Measurements from ENCODE around the gene SHC2.
A peak's percentile ranks its signal among the peaks of the same experiment; 100 is the strongest.

SHC2 gene

DNA sequence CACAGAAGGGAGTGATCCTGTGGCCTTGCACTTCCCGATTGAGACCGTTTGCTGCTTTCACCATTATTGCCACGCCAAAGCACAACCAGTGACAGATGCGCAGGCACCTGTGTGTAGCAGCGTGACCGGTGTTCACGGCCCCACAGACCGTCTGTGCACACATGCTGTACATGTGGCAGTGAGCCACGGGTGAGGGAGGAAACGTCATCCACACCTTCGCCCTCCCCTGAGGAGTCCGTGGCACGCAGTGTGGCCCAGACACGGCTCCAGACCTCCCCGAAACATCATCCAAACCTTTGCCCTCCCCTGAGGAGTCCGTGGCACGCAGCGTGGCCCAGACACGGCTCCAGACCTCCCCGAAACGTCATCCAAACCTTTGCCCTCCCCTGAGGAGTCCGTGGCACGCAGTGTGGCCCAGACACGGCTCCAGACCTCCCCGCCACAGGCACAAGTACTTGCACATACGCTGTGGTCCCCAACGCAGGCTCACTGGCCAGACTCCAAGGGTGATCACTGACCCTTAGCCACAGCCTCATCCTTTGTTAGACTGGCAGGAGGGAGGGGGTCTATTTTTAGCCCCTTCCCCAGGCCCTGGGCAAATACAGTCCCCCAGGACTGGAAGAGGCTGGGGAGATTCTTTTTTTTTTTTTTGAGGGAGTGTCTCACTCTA, 7.9 kb upstream of the SHC2 start:
- H3K27me3 Mint-ChIP-seq, result peaks cover 11 to 22% of the 10 kb centered on the region in 2 donors
- no peak for ATAC-seq (replicated peaks)
- peaks cover 0 to 2% of the 10 kb centered on the region in 2 donors for H3K4me1 Mint-ChIP-seq
- no peak overlapping the region for H3K4me3 Mint-ChIP-seq
- H3K36me3 Mint-ChIP-seq, result peaks cover 0 to 3% of the 10 kb centered on the region in 2 donors
- no peak for DNase-seq
- peaks cover 14 to 26% of the 10 kb centered on the region in 2 donors for H3K9me3 Mint-ChIP-seq
- no peak overlapping the region for H3K27ac Mint-ChIP-seq

DNA sequence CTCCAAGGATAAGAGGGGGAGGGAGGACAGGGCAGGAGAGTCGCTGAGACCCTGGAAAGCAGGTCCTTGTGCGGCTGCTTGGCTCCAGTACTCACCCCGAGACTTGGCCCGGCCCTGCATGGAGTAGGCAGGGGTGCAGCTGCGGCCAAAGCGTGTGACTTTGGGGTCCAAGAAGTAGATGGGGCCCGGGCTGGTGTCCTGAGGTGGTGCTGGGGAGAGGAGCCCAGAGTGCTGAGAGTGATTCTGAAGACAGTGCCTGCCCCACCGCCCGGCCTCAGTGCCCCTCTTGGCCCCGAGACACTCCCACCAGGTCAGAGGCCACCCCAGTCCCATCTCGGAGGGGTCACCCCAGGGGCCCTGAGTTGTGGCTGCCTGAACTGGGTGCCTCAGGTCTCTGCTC, 6.7 kb upstream of the SHC2 start:
- Mint-ChIP-seq H3K9me3 (peaks cover 14 to 26% of the 10 kb centered on the region in 2 donors), H3K4me3 (no peak overlapping the region), H3K27me3 (peaks cover 16 to 17% of the 10 kb centered on the region in 2 donors), H3K27ac (no peak overlapping the region), H3K4me1 (peaks cover 0 to under 1% of the 10 kb centered on the region in 2 donors), H3K36me3 (peaks cover 0 to 3% of the 10 kb centered on the region in 2 donors)
- no peak for ATAC-seq (replicated peaks)
- no peak for DNase-seq

DNA sequence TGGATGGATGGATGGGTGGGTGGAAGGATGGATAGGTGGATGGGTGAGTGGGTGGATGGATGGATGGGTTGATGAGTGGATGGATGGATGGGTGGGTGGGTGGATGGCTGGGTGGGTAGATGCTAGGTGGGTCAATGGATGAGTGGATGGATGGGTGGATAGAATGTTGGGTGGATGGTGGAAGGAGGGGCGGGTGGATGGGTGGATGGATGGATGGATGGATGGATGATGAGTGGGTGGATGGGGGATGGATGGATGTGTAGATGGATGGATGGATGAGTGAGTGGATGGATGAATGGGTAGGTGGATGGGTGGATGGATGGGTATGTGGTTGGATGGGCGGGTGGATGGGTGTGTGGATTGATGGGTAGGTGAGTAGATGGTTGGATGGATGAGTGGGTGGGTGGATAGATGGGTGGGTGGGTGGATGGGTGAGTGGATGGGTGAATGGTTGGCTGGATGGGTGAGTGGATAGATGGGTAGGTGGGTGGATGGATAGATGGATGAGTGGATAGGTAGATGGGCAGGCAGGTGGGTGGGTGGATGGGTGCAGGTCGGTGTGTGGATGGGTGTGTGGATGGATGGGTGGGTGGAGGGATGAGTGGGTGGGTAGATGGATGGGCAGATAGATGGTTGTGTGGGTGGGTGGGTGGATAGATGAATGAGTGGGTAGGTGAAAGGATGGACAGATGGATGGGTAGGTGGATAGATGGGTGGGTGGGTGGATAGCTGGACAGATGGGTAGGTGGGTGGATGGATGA, 4.4 kb upstream of the SHC2 start:
- peaks cover 14 to 26% of the 10 kb centered on the region in 2 donors for H3K9me3 Mint-ChIP-seq
- H3K4me1 Mint-ChIP-seq, result peaks cover 2 to 6% of the 10 kb centered on the region in 2 donors
- peaks cover 2 to 3% of the 10 kb centered on the region in 2 donors for H3K36me3 Mint-ChIP-seq
- ATAC-seq (replicated peaks) (no peak), DNase-seq (no peak)
- no peak overlapping the region for H3K27ac Mint-ChIP-seq
- H3K4me3 Mint-ChIP-seq, result no peak overlapping the region
- peaks cover 16 to 22% of the 10 kb centered on the region in 2 donors for H3K27me3 Mint-ChIP-seq

DNA sequence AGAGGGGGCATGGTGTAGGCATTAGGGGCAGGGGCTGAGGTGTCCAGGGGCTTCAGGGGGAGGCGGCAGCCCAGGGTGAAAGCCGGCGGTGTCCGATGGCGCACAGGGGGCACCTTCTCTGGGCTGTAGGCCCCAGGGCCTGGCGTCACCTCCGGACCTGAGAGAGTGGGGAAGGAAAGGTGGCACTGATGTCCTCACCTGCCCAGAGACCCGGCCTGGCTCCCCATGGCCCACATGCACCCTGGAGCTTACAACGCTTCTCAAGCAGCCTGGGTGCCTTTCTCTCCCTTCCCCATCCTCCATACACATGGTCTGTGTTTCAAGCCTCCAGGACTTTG, 3.3 kb upstream of the SHC2 start:
- Mint-ChIP-seq H3K4me1 (peaks cover 2 to 6% of the 10 kb centered on the region in 2 donors), H3K36me3 (peaks cover 0 to 2% of the 10 kb centered on the region in 2 donors), H3K4me3 (no peak overlapping the region), H3K27me3 (peaks cover 21 to 28% of the 10 kb centered on the region in 2 donors), H3K27ac (no peak overlapping the region), H3K9me3 (peaks cover 10 to 23% of the 10 kb centered on the region in 2 donors)
- DNase-seq, result no peak
- no peak for ATAC-seq (replicated peaks)

DNA sequence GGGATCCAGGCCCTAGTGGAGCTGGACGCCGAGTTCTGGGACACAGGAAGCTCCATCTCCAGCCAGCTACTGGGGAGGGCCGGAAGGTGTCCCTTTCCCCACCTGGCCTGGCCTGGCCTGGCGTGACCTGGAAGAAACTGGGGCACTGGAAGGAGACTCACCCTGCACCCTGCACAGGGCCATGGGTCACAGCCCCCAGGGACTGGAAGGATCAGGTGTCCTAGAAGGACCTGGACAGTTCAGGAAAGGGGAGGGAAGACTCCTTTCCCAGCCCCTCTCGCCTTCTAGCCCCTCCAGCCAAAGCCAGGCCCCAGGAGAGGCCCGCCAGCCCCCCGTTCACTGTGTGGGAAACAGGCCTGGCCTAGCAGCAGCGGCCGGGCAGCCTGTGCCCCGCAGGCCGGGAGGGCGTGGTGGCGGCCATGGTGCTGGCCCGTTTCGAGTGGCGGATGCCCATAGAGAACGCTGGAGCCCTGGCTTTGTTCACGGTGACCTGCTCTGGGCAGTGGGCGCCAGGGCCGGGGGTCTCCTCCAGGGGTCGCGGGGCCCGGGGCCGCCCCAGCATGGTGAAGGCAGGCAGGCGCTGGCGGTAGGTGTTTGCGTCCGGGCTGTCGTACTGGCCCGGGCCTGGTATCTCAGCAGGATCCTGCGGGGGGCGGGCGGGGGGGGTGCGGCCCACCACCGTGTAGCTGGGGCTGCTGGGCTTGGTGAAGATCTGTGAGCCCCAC, 2.8 kb upstream of the SHC2 start:
- Mint-ChIP-seq H3K27me3 (peaks cover 21 to 28% of the 10 kb centered on the region in 2 donors), H3K9me3 (peaks cover 8 to 20% of the 10 kb centered on the region in 2 donors), H3K4me3 (no peak overlapping the region), H3K36me3 (peaks cover 0 to 2% of the 10 kb centered on the region in 2 donors), H3K27ac (no peak overlapping the region), H3K4me1 (peaks cover 2 to 6% of the 10 kb centered on the region in 2 donors)
- ATAC-seq (replicated peaks), result no peak
- no peak for DNase-seq

DNA sequence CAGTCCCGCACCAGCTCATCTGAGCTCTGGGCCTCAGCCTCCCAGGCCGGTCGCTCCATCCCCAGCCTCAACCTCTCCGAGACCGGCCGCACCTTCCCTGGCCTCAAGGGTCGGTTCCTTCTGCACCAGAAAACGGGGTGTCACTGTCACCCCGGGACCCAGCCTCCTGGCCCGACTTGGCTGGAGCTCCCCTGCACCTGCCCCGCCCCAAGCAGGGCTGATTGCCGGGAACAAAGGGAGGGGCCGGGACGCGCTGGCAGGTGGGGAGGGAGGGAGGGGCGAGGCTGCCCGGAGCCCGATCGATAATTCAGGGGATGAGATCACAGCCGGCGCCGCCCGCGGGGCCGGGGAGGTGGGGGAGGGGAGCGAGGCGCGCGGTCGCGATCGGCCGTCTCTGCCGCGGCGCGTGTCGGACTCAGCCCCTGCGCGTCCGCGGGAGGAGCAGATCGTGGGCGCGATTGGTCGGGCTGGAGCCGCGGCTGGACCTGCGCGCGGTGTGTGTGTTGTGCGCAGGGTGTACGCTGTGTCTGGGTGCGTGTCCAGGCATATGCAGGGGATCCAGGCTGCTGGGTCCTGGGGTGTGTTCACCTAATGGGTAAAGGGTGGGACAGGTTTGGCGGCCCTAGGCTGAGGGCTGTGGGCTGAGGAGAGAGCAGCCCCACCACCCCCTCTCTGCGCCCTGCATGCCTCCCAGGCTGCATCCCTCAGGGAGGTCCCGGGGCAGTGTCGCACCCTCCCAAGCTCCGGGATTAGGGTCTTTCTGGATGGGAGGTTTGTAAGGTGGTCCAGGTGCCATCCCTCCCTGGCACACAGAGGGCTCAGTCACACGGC, 1.1 kb upstream of the SHC2 start:
- H3K4me3 Mint-ChIP-seq, result peak overlapping the region; percentile 69 to 83
- peaks cover 7 to 20% of the 10 kb centered on the region in 2 donors for H3K9me3 Mint-ChIP-seq
- DNase-seq (no peak), ATAC-seq (replicated peaks) (peak in 1 of 2 donors; percentile 20)
- no peak overlapping the region for H3K27ac Mint-ChIP-seq
- H3K27me3 Mint-ChIP-seq, result peaks cover 26 to 37% of the 10 kb centered on the region in 2 donors
- peaks cover 0 to 2% of the 10 kb centered on the region in 2 donors for H3K36me3 Mint-ChIP-seq
- H3K4me1 Mint-ChIP-seq, result peaks cover 2 to 6% of the 10 kb centered on the region in 2 donors

DNA sequence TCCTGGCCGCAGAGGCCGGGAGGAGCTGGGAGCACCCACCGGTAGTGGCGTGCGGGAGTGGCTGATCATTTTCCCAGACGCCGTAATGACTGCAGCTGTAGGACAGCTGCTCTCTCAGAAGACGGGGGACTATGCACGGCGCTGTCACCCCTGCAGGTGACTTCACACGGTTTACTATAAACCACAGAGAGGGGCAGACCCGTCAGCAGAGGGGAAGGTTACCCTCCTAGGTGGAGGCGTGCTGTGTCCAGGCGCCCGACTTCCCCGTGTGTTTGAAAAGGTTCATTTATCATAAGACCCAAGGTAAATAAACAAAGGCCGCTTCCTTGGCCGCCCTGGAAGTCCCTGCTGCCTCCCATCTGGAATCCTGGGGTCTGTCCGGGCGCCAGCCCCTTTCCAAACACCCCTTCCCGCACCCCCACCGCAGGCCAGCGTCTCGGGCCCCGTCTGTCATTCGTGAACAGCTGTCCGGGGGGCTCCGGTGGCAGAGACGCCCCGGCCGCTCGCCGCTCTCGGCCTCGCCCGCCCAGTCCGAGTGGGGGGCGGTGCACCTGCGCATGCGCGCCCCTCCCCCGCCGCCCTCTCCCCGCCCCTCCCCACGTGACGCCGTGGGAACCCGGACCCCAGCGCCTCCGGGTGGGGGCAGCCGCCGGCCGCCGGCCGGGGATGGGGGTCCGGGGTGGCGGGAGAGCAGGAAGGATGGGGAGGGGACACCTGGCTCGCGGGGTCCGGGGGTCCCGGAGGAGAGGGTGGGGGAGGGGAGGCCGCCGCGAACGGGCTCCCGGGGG, 915 bp downstream of the SHC2 start:
- peak; percentile 44 to 77 for ATAC-seq (replicated peaks)
- Mint-ChIP-seq H3K27me3 (peaks cover 27 to 45% of the 10 kb centered on the region in 2 donors), H3K27ac (no peak overlapping the region), H3K4me3 (peak overlapping the region; percentile 57 to 63), H3K36me3 (peaks cover 0 to 2% of the 10 kb centered on the region in 2 donors), H3K4me1 (peaks cover 2 to 6% of the 10 kb centered on the region in 2 donors), H3K9me3 (peaks cover 2 to 5% of the 10 kb centered on the region in 2 donors)
- DNase-seq, result no peak

DNA sequence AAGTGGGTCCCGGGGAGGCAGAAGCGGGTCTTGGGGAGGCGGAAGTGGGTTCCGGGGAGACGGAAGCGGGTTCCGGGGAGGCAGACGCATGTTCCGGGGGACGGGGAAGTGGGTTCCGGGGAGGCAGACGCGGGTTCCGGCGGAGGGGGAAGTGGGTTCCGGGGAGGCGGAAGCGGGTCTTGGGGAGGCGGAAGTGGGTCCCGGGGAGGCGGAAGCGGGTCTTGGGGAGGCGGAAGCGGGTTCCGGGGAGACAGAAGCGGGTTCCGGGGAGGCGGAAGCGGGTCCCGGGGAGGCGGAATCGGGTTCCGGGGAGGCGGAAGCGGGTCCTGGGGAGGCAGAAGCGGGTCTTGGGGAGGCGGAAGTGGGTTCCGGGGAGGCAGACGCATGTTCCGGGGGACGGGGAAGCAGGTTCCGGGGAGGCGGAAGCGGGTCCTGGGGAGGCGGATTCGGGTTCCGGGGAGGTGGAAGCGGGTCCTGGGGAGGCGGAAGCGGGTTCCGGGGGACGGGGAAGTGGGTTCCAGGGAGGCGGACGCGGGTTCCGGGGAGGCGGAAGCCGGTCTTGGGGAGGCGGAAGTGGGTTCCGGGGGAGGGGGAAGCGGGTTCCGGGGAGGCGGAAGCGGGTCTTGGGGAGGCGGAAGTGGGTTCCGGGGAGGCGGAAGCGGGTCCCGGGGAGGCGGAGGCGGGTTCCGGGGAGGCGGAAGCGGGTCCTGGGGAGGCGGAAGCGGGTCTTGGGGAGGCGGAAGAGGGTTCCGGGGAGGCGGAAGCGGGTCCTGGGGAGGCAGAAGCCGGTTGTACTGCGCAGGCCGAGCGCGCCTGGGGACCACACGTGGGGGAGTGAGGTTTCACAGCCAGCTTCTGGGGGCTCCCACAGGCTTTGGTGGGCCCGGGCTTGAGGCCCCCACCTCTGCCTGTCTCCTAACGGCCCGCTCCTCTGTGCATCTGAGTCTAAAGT, 2.5 kb downstream of the SHC2 start:
- DNase-seq (no peak), ATAC-seq (replicated peaks) (no peak)
- Mint-ChIP-seq H3K27ac (no peak overlapping the region), H3K27me3 (peaks cover 21 to 44% of the 10 kb centered on the region in 2 donors), H3K4me1 (peaks cover 2 to 6% of the 10 kb centered on the region in 2 donors), H3K4me3 (no peak overlapping the region), H3K36me3 (peaks cover 0 to 2% of the 10 kb centered on the region in 2 donors), H3K9me3 (no peaks in the 10 kb centered on the region)

DNA sequence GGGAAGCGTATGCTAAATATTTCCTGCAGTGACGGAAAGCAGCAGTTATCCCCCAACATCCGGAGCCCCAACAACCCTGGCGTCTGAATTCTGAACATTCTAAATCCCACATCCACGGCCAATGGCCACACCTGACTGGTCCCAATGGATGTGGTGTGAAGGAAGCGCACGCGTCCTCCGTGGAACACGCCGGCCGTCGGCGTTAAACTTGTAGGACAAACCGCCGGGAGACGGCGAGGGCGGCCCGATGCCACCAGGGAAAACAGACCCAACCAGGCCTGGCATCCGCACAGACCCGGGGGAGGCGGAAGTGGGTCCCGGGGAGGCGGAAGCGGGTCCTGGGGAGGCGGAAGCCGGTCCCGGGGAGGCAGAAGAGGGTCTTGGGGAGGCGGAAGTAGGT, 3.2 kb downstream of the SHC2 start:
- H3K27ac Mint-ChIP-seq, result no peak overlapping the region
- ATAC-seq (replicated peaks) (no peak), DNase-seq (no peak)
- no peak overlapping the region for H3K4me3 Mint-ChIP-seq
- peaks cover 0 to 2% of the 10 kb centered on the region in 2 donors for H3K36me3 Mint-ChIP-seq
- no peaks in the 10 kb centered on the region for H3K9me3 Mint-ChIP-seq
- peaks cover 21 to 37% of the 10 kb centered on the region in 2 donors for H3K27me3 Mint-ChIP-seq
- H3K4me1 Mint-ChIP-seq, result peaks cover 2 to 6% of the 10 kb centered on the region in 2 donors

DNA sequence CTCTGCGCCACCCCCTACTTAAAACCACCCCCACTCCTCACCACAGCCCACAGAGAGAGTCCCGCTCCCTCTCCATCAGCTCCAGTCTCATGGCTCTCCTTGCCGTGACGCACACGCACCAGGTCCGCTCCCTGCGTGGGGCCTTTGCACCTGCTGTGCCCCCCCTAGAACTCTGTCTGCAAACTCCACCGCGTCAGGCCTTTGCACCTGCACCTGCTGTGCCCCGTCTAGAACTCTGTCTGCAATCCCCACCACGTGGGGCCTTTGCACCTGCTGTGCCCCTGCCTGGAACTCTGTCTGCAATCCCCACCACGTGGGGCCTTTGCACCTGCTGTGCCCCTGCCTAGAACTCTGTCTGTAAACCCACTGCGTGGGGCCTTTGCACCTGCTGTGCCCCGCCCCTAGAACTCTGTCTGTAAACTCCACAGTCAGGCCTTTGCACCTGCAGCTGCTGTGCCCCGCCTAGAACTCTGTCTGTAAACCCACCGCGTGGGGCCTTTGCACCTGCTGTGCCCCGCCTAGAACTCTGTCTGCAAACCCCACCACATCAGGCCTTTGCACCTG, 4.2 kb downstream of the SHC2 start:
- Mint-ChIP-seq H3K4me3 (no peak overlapping the region), H3K27ac (no peak overlapping the region), H3K36me3 (peaks cover 0 to 1% of the 10 kb centered on the region in 2 donors), H3K4me1 (peaks cover 1 to 2% of the 10 kb centered on the region in 2 donors), H3K27me3 (peaks cover 19 to 27% of the 10 kb centered on the region in 2 donors), H3K9me3 (no peaks in the 10 kb centered on the region)
- no peak for DNase-seq
- ATAC-seq (replicated peaks), result no peak

DNA sequence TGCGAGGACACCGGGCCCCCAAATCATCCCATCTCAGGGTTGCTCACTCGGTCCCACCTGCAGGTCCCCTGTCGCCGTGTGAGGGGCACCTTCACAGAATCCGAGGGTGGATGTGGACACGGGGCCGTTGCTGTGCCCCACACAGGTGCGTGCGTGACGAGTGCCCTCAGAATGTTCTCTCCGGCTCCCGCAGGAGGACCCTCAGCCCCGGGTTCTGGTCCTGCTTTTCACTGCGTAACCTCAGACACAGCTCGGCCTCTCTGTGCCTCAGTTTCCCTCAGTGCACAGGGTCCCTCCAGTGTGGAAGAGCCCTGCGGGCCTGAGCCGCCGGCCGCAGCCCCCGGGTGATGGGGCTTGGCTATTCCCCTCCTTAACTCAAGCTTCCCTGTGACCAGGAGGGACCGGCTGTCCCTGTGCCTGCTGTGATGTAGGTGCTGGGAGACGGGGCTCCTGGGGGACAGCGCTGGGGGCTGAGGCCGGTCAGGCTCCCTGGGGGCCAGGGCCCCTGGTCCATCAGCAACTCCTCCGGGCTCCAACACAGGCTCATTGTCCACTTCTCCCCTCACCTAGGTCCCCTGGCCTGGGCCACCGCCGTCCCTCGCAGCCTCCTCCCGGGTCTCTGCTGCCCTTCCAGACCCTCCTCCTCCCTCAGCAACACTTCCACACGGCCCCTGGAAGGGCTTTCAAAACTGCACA, 4.8 kb downstream of the SHC2 start:
- no peaks in the 10 kb centered on the region for H3K36me3 Mint-ChIP-seq
- H3K4me3 Mint-ChIP-seq, result no peak overlapping the region
- peaks cover 16 to 23% of the 10 kb centered on the region in 2 donors for H3K27me3 Mint-ChIP-seq
- DNase-seq (no peak), ATAC-seq (replicated peaks) (no peak)
- H3K4me1 Mint-ChIP-seq, result no peaks in the 10 kb centered on the region
- H3K9me3 Mint-ChIP-seq, result peaks cover 1 to 2% of the 10 kb centered on the region in 2 donors
- H3K27ac Mint-ChIP-seq, result no peak overlapping the region

All from stimulated activated naive B cell treated with anti-CD40 and anti-IgM and Interleukin-4, amounts not matched to agents 10 μg/mL and 1 μg/mL and 100 μg/mL, for 72 hours (primary cell).